Measurements from ENCODE around the gene GNPTAB. TPM values are rescaled to one million over a fixed set of nuclear protein-coding genes. Genes with fewer than 3 reads are reported as not detected.
"Not testable (repeated sequence)": the region's sequence is repeated elsewhere in the genome, so short reads cannot be mapped to it uniquely, and the experiment has no call there.

GNPTAB gene
- polyA plus RNA-seq, 1 donor = 41.1 TPM

DNA sequence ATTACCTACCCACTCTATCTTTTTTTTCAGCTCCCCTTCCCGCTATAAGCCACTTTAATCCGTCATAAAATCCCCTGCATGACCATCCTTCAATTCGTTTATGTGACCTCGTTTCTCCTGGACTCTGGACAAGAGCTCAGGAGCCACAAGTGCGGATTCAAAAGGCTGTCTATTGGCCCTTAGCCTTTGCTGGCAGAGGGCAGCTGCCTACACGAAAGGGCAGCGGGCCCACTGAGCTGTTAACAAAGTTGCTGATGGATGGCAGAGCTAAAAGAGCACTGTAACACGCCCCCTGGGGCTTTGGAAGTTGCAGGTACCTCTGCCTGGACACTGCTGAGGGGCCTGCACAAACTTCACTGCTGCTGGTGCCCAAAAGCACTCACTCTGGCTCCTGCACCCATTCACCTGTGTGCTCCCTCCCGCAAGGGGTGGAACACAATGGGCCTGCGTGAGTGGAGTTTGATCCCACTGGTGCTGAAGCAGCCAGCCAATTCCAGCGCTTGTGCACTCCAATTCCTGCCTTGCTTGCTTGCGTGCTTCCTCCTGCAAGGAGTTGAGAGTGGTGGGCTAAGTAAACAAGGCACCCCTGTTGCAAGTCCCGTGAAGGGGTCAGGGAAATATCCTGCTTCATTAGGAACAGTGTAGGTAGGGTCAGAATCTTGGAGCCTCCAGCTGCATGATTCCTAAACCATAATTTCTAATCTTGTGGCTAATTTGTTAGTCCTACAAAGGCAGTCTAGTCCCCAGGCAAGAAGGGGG lies 36.0 kb upstream of the GNPTAB start:
- H3K36me3 ChIP-seq (ENCODE audit: control insufficient read depth, insufficient read depth, low read length) = no peaks in the 10 kb centered on the region
- H3K4me1 ChIP-seq (ENCODE audit: control insufficient read depth, insufficient read depth, low read length) = no peaks in the 10 kb centered on the region
- no peak overlapping the region for H3K27ac ChIP-seq (ENCODE audit: low read length)
- 62% methylated on average over 2 of the region's 13 CpGs for WGBS (ENCODE audit: insufficient coverage, low lambda C conversion rate)
- H3K4me3 ChIP-seq (ENCODE audit: low read length) = no peak overlapping the region
- no peaks in the 10 kb centered on the region for H3K9me3 ChIP-seq (ENCODE audit: control insufficient read depth, low read depth, low read length)
- DNase-seq = no peak
- no peaks in the 10 kb centered on the region for H3K27me3 ChIP-seq (ENCODE audit: control insufficient read depth, insufficient read depth, low read length)

DNA sequence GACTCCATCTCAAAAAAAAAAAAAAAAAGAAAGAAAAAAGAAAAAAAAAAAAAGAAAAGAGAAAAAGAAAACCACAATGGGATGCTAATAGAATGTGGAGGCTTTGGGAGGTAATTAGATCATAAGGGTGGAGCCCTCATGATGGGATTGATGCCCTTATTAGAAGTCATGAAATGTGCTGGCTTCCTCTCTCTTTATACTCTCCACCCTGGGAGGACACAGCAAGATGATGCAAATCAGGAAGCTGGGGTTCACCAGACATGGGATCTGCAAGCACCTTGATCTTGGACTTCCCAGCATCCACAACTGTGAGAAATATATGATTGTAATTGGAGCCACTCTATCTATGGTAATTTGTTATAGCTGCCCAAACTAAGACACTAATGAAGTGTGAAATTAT lies 33.2 kb upstream of the GNPTAB start:
- H3K36me3 ChIP-seq (ENCODE audit: control insufficient read depth, insufficient read depth, low read length) = no peaks in the 10 kb centered on the region
- H3K27ac ChIP-seq (ENCODE audit: low read length) = no peak overlapping the region
- no peak for DNase-seq
- H3K4me1 ChIP-seq (ENCODE audit: control insufficient read depth, insufficient read depth, low read length) = no peaks in the 10 kb centered on the region
- no peaks in the 10 kb centered on the region for H3K9me3 ChIP-seq (ENCODE audit: control insufficient read depth, low read depth, low read length)
- H3K27me3 ChIP-seq (ENCODE audit: control insufficient read depth, insufficient read depth, low read length) = no peaks in the 10 kb centered on the region
- no peak overlapping the region for H3K4me3 ChIP-seq (ENCODE audit: low read length)

DNA sequence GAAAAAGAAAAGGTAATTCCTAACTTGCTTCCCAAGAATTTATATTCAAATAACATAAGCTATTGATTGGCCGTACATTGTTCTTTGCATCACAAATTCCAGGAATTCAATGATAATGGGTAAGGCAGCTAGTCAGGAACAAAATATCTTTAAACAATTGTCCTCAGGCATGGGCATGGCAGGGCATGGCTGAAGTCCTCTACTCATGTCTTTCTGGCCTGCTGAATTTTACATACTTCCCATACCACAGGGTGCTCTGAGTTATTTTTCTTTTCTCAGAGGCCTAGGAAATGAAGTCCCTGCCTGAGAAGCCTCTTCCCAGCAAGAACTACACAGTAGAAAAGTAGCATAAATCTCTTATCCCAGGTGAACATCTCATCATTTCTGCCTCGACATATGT lies 31.5 kb upstream of the GNPTAB start:
- H3K36me3 ChIP-seq (ENCODE audit: control insufficient read depth, insufficient read depth, low read length) = no peaks in the 10 kb centered on the region
- no CpG with 5 or more reads among the region's 2 CpGs for whole genome bisulfite sequencing (ENCODE audit: insufficient coverage, low lambda C conversion rate)
- DNase-seq = no peak

GRCh38 chr12:101861688-101862087 lies 30.9 kb upstream of the GNPTAB start:
- not testable (repeated sequence) for H3K27ac ChIP-seq (ENCODE audit: low read length); H3K9me3 ChIP-seq (ENCODE audit: control insufficient read depth, low read depth, low read length); H3K4me1 ChIP-seq (ENCODE audit: control insufficient read depth, insufficient read depth, low read length); DNase-seq; H3K4me3 ChIP-seq (ENCODE audit: low read length); H3K27me3 ChIP-seq (ENCODE audit: control insufficient read depth, insufficient read depth, low read length); H3K36me3 ChIP-seq (ENCODE audit: control insufficient read depth, insufficient read depth, low read length)
- no CpG with 5 or more reads among the region's 2 CpGs for WGBS (ENCODE audit: insufficient coverage, low lambda C conversion rate)

More for the DNA sequence above, 31.5 kb upstream of the GNPTAB start:
- Histone ChIP-seq H3K27me3 (ENCODE audit: control insufficient read depth, insufficient read depth, low read length) (no peaks in the 10 kb centered on the region), H3K27ac (ENCODE audit: low read length) (no peak overlapping the region), H3K4me1 (ENCODE audit: control insufficient read depth, insufficient read depth, low read length) (no peaks in the 10 kb centered on the region), H3K4me3 (ENCODE audit: low read length) (no peak overlapping the region), H3K9me3 (ENCODE audit: control insufficient read depth, low read depth, low read length) (no peaks in the 10 kb centered on the region)

GRCh38 chr12:101859664-101860607 lies 29.2 kb upstream of the GNPTAB start:
- Histone ChIP-seq H3K27ac (ENCODE audit: low read length) (no peak overlapping the region), H3K4me1 (ENCODE audit: control insufficient read depth, insufficient read depth, low read length) (no peaks in the 10 kb centered on the region), H3K27me3 (ENCODE audit: control insufficient read depth, insufficient read depth, low read length) (no peaks in the 10 kb centered on the region), H3K4me3 (ENCODE audit: low read length) (no peak overlapping the region), H3K36me3 (ENCODE audit: control insufficient read depth, insufficient read depth, low read length) (no peaks in the 10 kb centered on the region), H3K9me3 (ENCODE audit: control insufficient read depth, low read depth, low read length) (no peaks in the 10 kb centered on the region)
- DNase-seq = no peak

DNA sequence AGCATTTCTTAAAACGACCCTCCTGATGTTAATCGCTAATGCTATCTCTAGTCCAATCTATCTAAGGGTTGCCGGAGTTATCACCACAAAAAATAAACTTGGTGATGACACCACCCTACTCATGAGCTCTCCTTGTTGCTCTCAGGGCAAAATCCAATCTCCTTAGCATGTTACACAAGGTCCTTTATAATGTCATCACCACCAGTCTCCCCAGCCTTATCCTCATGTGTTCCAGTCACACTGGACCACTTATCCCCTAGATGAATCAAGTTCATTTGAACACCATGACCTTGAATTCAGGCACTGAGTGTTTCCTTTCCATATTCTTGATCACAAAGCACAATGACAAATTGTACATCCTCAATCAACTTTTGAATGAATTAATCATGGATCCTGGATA lies 27.6 kb upstream of the GNPTAB start:
- DNase-seq = no peak
- no peak overlapping the region for H3K4me3 ChIP-seq (ENCODE audit: low read length)
- no peaks in the 10 kb centered on the region for H3K36me3 ChIP-seq (ENCODE audit: control insufficient read depth, insufficient read depth, low read length)
- WGBS (ENCODE audit: insufficient coverage, low lambda C conversion rate) = no CpG with 5 or more reads among the region's 3 CpGs
- H3K9me3 ChIP-seq (ENCODE audit: control insufficient read depth, low read depth, low read length) = no peaks in the 10 kb centered on the region
- no peaks in the 10 kb centered on the region for H3K27me3 ChIP-seq (ENCODE audit: control insufficient read depth, insufficient read depth, low read length)
- H3K27ac ChIP-seq (ENCODE audit: low read length) = no peak overlapping the region
- H3K4me1 ChIP-seq (ENCODE audit: control insufficient read depth, insufficient read depth, low read length) = no peaks in the 10 kb centered on the region

- Histone ChIP-seq H3K27ac (ENCODE audit: low read length) (no peak overlapping the region), H3K27me3 (ENCODE audit: control insufficient read depth, insufficient read depth, low read length) (no peaks in the 10 kb centered on the region), H3K9me3 (ENCODE audit: control insufficient read depth, low read depth, low read length) (no peaks in the 10 kb centered on the region), H3K4me3 (ENCODE audit: low read length) (no peak overlapping the region), H3K4me1 (ENCODE audit: control insufficient read depth, insufficient read depth, low read length) (no peaks in the 10 kb centered on the region), H3K36me3 (ENCODE audit: control insufficient read depth, insufficient read depth, low read length) (no peaks in the 10 kb centered on the region)
- DNase-seq = peak in 1 of 2 donors; percentile 18
- no CpG with 5 or more reads among the region's 1 CpG for WGBS (ENCODE audit: insufficient coverage, low lambda C conversion rate)
These were observed 26.3 kb upstream of the GNPTAB start for GRCh38 chr12:101857043-101857558.

GRCh38 chr12:101856614-101857013 lies 25.9 kb upstream of the GNPTAB start:
- WGBS (ENCODE audit: insufficient coverage, low lambda C conversion rate) = no CpG with 5 or more reads among the region's 5 CpGs
- H3K36me3 ChIP-seq (ENCODE audit: control insufficient read depth, insufficient read depth, low read length); DNase-seq: not testable (repeated sequence)

DNA sequence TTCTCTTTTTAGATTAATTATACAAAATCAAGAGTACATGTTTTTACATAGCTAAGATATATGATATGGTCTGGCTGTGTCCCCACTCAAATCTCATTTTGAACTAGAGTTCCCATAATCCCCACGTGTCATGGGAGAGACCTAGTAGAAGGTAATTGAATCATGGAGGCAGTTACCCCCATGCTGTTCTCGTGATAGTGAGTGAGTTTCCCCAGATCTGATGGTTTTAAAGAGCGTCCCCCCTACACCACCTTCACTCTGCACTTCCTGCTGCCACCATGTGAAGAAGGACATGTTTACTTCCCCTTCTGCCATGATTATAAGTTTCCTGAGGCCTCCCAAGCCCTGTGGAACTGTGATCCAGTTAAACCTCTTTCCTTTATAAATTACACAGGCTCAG lies 25.2 kb upstream of the GNPTAB start:
- no peaks in the 10 kb centered on the region for H3K4me1 ChIP-seq (ENCODE audit: control insufficient read depth, insufficient read depth, low read length)
- H3K27ac ChIP-seq (ENCODE audit: low read length) = no peak overlapping the region
- DNase-seq = no peak

More at GRCh38 chr12:101856614-101857013, 25.9 kb upstream of the GNPTAB start:
- H3K27me3 ChIP-seq (ENCODE audit: control insufficient read depth, insufficient read depth, low read length); H3K4me1 ChIP-seq (ENCODE audit: control insufficient read depth, insufficient read depth, low read length); H3K9me3 ChIP-seq (ENCODE audit: control insufficient read depth, low read depth, low read length); H3K4me3 ChIP-seq (ENCODE audit: low read length); H3K27ac ChIP-seq (ENCODE audit: low read length): not testable (repeated sequence)

GRCh38 chr12:101855364-101855884 lies 24.7 kb upstream of the GNPTAB start:
- Histone ChIP-seq H3K27ac (ENCODE audit: low read length) (no peak overlapping the region), H3K9me3 (ENCODE audit: control insufficient read depth, low read depth, low read length) (no peaks in the 10 kb centered on the region)
- 63% methylated on average over 1 of the region's 3 CpGs for WGBS (ENCODE audit: insufficient coverage, low lambda C conversion rate)

More for the DNA sequence above, 25.2 kb upstream of the GNPTAB start:
- 80% methylated on average over 1 of the region's 3 CpGs for WGBS (ENCODE audit: insufficient coverage, low lambda C conversion rate)
- Histone ChIP-seq H3K36me3 (ENCODE audit: control insufficient read depth, insufficient read depth, low read length) (no peaks in the 10 kb centered on the region), H3K9me3 (ENCODE audit: control insufficient read depth, low read depth, low read length) (no peaks in the 10 kb centered on the region), H3K27me3 (ENCODE audit: control insufficient read depth, insufficient read depth, low read length) (no peaks in the 10 kb centered on the region), H3K4me3 (ENCODE audit: low read length) (no peak overlapping the region)

More at GRCh38 chr12:101855364-101855884, 24.7 kb upstream of the GNPTAB start:
- Histone ChIP-seq H3K36me3 (ENCODE audit: control insufficient read depth, insufficient read depth, low read length) (no peaks in the 10 kb centered on the region), H3K4me3 (ENCODE audit: low read length) (no peak overlapping the region), H3K4me1 (ENCODE audit: control insufficient read depth, insufficient read depth, low read length) (no peaks in the 10 kb centered on the region), H3K27me3 (ENCODE audit: control insufficient read depth, insufficient read depth, low read length) (no peaks in the 10 kb centered on the region)
- DNase-seq = no peak

Measured in large intestine (tissue), 3 donors.